Activated CD8-positive, alpha-beta memory T cell treated with anti-CD3 and anti-CD28 coated beads, Interleukin-2, amount 50 U/mL, for 1 hour (primary cell): ENCODE results near the gene KCNIP2.
A peak's percentile ranks its signal among the peaks of the same experiment; 100 is the strongest.

ENCODE experiments used
- DNase-seq: peaks from one replicate; pipeline ENCODE4 v3.0.0-alpha.2; 2020; ENCODE audit errors: extremely low read depth

The KCNIP2 gene

GRCh38 chr10:101782811-101783735, 60.5 kb downstream of the KCNIP2 start, which contains the start of gene NPM3:
Gene NPM3 (minus strand): TSS chr10:101783446. CDS start chr10:101783390, 56 bp downstream.
- peak; percentile 46 for DNase-seq

- no peak for DNase-seq
These were observed 61.4 kb downstream of the KCNIP2 start for GRCh38 chr10:101781984-101782810.

GRCh38 chr10:101781655-101781983, 62.0 kb downstream of the KCNIP2 start:
- DNase-seq, result no peak

GRCh38 chr10:101780818-101781654, 62.6 kb downstream of the KCNIP2 start:
- peak; percentile 18 for DNase-seq

GRCh38 chr10:101780187-101780817, 63.3 kb downstream of the KCNIP2 start:
- DNase-seq, result no peak

- DNase-seq, result peak; percentile 36
These were observed 63.9 kb downstream of the KCNIP2 start for GRCh38 chr10:101779544-101780186.

GRCh38 chr10:101778781-101779543, 64.6 kb downstream of the KCNIP2 start:
- DNase-seq, result no peak

GRCh38 chr10:101778151-101778780, 65.3 kb downstream of the KCNIP2 start:
- no peak for DNase-seq

GRCh38 chr10:101777619-101778145, 65.9 kb downstream of the KCNIP2 start:
- no peak for DNase-seq

- no peak for DNase-seq
These were observed 67.3 kb downstream of the KCNIP2 start for GRCh38 chr10:101776161-101776817.
